Measurements from ENCODE around the gene HIGD1B.

- TF ChIP-seq, protein P1, sequence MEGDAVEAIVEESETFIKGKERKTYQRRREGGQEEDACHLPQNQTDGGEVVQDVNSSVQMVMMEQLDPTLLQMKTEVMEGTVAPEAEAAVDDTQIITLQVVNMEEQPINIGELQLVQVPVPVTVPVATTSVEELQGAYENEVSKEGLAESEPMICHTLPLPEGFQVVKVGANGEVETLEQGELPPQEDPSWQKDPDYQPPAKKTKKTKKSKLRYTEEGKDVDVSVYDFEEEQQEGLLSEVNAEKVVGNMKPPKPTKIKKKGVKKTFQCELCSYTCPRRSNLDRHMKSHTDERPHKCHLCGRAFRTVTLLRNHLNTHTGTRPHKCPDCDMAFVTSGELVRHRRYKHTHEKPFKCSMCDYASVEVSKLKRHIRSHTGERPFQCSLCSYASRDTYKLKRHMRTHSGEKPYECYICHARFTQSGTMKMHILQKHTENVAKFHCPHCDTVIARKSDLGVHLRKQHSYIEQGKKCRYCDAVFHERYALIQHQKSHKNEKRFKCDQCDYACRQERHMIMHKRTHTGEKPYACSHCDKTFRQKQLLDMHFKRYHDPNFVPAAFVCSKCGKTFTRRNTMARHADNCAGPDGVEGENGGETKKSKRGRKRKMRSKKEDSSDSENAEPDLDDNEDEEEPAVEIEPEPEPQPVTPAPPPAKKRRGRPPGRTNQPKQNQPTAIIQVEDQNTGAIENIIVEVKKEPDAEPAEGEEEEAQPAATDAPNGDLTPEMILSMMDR (IDR thresholded peaks at IDR 0.05), result no peak
- TF ChIP-seq POLR2A (IDR thresholded peaks at IDR 0.05) (no peak), POLR2AphosphoS5 (IDR thresholded peaks at IDR 0.05) (no peak), EP300 (IDR thresholded peaks at IDR 0.05; ENCODE audit: low read depth) (no peak)
Measured at GRCh38 chr17:44840936-44841335, 6.7 kb upstream of the HIGD1B start.
